GM21576 (cell line): Measurements from ENCODE around the gene AEBP2.
"Not testable (repeated sequence)": the region's sequence is repeated elsewhere in the genome, so short reads cannot be mapped to it uniquely, and the experiment has no call there.

ENCODE experiments used
- ATAC-seq: cut with Tn5 transposase; IDR thresholded peaks from one replicate; pipeline ENCODE4 v1.9.1; 2021; ENCODE audit warnings: mild to moderate bottlenecking, moderate library complexity; ENCODE audit not compliant: unreplicated experiment

Gene AEBP2

DNA sequence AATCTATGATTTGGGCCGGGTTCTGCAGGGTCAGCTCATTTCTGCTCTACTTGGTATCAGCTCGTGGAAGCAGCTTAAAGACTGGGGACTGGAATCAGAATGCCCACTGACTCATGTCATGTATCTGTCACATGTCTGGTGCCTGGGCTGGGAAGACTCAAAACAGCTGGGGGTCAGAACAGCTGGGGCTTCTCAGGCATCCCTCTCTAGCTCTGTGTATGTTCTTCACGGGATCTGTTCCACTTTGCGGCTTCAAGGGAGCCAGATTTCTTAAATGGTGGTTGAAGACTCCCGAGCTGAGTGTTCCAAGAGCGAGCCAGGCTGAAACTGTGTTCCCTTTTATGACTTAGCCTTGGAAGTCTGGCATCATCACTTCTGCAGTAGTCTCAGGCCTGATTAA, 11.9 kb downstream of the AEBP2 start:
- no peak for ATAC-seq

DNA sequence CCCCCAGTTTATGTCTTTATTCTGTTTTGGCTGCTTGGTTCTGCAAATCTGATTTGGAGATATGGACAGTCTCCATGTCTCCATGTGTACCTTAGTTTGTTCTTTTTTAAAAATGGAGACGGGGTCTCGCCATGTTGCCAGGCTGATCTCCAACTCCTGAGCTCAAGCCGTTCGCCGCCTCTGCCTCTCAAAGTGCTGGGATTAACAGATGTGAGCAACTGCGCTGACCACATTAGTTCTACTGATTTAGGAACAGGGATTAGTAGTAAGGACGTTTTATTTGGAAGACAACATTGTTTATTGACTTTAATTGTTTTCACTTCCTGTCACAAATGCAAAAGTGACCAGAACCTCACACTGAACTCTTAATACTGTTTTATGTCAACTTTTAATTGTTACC, 14.7 kb downstream of the AEBP2 start:
- ATAC-seq, result no peak

DNA sequence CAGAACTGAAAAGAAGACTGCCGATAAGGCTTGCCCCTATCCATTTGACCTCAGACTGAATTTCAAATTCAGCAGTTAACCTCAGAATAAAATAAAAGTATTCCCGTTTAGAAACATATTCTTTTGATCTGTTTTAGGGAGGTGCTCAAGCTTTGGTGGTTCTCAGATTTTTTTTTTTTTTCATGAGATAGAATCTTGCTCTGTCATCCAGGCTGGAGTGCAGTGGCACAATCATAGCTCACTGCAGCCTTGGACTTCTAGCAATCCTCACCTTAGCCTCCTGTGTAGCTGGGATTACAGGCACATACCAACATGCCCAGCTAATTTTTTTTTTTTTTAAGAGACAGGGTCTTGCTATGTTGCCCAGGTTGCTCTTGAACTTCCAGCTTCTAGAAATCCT, 15.5 kb downstream of the AEBP2 start:
- ATAC-seq, result no peak

DNA sequence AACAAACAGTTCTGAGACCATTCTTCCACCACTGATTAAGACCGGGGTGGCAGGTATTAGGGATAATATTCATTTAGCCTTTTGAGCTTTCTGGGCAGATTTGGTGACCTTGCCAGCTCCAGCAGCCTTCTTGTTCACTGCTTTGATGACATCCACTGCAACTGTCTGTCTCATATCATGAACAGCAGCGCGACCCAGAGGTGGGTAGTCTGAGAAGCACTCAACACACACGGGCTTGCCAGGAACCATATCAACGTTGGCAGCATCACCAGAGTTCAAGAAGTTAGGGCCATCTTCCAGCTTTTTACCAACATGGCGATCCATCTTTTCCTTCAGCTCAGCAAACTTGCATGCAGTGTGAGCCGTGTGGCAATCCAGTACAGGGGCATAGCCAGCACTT, 16.9 kb downstream of the AEBP2 start:
- ATAC-seq, result no peak

DNA sequence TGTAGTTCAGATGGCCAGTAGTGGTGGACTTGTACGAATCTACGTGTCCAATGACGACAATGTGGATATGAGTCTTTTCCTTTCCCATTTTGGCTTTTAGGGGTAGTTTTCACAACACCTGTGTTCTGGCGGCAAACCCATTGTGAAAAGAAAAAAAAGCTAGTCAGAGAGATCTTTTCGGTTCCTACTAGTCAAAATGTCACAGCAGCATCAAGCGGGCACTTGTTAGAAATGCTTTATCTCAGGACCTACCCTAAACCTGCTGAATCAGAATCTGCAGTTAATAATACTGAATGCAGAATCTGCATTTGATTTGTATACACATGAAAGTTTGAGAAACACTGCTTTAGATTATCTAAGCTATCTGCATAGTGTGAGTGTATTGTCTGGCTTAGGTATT, 18.3 kb downstream of the AEBP2 start:
- no peak for ATAC-seq

DNA sequence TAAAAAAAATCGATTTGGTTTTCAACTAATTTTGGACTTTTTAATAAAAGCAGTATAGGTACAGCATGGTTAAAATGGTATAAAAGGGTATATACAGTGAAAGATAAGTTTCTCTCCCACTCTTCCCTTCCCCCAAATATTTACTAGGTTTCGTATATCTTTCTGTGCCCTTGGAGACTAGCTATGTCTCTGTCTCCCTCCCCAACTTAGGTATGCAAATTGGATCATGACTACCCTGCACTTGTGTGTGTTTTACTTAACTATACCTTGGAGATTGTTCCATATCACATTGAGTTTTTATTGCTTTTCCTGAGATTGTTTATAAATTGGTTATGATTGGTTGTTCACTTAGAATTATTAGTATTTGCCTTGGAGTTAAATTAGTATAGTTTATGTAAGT, 19.4 kb downstream of the AEBP2 start:
- no peak for ATAC-seq

DNA sequence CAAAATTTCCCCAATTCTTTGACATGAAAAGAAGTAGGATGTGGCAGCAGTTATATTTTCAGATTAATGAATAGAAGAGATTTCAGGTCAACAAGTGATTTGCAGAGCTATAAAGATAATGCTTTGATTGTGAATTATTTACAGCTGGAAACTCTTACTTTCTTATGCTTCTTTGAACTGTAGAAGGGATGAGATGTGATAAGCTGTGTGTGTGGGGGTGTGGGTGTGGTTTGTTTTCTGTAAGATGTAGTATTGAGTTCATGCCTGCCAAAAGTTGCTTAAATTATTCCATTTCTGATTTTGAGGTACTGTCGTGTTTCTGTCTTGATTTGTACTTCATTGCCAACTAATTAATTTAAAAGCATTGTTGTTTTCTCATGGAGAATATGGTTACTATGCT, 22.7 kb downstream of the AEBP2 start:
- no peak for ATAC-seq

DNA sequence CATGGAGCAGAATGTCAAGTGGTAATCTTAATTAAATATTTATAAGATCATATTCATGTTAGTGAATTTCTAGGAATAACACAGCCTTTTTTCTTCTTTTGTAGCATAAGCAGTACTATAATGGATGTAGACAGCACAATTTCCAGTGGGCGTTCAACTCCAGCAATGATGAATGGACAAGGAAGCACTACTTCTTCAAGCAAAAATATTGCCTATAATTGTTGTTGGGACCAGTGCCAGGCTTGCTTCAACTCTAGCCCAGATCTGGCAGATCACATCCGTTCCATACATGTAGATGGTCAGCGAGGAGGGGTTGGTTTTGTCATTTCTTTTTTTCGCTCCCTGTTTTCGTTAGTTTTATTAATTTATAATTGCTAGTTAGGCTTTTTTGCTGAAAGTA, 23.1 kb downstream of the AEBP2 start:
- ATAC-seq, result no peak

DNA sequence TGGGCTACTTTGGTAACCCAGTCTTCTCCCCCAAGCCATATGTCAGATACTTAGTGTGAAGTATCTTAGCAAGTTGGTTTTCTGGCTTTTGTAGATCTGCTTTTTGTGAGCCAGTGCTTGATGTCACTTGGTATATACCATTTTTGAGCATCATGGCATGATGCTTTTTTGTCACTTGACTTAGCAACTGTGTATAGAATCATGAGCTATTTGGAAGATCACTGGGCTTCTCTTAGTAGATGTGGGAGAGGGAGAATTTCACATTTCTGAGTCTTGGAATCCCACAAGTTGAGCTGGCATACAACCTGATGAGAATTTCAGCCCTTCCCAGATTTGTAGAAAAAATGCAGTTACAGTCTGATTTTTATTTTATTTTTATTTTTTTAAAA, 24.9 kb downstream of the AEBP2 start:
- no peak for ATAC-seq

DNA sequence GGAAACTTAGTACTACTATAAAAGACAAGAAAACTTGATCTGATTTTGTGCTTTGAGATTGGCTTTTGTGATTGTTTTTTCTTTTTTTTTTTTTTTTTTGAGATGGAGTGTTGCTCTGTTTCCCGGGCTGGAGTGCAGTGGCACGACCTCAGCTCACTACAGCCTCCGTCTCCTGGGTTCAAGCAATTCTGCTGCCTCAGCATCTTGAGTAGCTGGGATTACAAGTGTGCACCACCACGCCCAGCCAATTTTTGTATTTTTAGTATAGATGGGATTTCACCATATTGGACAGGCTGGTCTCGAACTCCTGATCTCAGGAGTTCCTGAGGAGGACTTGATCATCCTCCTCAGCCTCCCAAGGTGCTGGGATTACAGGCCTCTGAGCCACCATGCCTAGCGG, 26.4 kb downstream of the AEBP2 start:
- ATAC-seq, result no peak

DNA sequence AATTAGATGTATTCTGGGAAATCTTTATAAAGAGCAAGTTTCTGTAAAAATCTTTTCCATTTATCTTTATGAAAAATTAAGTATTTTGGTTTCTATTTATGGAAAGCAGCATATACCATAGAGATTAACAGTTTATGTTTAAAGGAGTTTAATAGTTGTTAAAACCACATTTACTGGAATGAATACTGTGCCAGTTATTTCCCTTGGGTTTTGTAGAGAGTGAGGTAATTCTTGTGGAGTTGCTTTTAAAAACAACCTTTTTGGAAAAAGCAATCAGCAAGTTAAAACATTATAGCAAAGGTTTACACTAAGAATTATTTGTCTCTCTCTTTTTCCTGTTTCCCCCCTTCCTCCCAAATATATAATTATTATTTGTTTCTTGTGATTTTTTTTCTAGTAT, 34.9 kb downstream of the AEBP2 start:
- no peak for ATAC-seq

DNA sequence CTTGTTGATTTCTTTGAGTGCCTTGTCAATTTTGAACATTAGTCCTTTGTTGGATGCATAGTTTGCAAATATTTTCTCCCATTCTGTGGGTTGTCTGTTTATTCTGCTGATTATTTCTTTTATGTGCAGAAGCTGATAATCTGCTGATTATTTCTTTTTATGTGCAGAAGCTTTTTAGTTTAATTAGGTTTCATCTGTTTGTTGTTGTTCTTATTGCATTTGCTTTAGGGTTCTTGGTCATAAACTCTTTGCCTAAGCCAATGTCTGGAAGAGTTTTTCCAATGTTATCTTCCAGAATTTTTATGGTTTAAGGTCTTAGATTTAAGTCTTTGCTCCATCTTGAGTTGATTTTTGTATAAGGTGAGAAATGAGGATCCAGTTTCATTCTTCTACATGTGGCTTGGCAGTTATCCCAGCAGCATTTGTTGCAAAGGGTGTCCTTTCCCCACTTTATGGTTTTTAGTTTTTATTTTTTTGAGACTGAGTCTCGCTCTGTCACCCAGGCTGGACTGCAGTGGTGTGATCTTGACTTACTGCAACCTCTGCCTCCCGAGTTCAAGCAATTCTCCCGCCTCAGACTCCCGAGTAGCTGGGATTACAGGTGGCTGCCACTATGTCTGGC, 36.7 kb downstream of the AEBP2 start:
- not testable (repeated sequence) for ATAC-seq

DNA sequence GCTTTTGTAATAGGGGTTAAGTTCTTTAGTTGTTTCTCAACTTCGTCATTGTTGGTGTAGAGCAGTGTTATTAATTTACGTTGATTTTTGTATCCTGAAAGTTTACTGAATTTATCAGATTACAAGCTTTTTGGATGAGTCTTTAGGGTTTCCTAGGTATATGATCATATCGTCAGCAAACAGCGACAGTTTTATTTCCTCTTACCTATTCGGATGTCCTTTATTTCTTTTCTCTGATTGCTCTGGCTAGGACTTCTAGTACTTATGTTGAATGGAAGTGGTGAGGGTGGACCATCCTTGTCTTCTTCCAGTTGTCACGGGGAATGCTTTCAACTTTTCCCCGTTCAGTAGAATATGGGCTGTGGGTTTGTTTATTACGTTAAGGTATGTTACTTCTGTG, 37.8 kb downstream of the AEBP2 start:
- ATAC-seq, result no peak

DNA sequence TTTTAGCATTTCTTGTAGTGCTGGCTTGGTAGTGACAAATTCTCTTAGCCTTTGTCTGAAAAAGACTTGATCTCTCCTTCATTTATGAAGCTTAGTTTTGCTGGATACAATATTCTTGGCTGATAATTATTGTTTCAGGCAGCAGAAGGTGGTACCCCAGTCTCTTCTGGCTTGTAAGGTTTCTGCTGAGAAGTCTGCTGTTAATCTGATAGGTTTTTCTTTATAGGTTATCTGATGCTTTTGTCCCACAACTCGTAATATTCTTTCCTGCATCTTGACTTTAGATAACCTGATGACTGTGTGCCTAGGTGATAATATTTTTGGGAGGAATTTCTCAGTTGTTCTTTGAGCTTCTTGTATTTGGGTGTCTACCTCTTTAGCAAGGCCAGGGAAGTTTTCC, 41.2 kb downstream of the AEBP2 start:
- no peak for ATAC-seq

DNA sequence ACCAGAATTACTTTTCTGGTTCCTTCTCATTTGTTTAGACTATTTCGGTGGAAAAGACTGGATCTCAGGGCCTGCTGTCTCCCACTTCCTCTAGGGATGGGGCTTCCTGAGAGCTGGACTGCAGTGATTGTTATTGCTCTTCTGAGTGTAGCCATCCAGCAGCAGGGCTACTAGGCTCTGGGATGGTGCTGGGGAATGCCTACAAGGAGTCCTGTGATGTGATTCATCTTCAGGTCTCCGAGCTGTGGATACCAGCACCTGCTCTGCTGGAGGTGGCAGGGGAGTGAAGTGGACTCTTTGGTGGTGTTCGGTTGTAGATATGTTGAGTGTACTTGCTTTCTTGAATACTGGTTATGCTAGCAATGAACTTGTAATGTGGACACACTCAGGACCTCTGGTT, 42.7 kb downstream of the AEBP2 start:
- ATAC-seq, result no peak

DNA sequence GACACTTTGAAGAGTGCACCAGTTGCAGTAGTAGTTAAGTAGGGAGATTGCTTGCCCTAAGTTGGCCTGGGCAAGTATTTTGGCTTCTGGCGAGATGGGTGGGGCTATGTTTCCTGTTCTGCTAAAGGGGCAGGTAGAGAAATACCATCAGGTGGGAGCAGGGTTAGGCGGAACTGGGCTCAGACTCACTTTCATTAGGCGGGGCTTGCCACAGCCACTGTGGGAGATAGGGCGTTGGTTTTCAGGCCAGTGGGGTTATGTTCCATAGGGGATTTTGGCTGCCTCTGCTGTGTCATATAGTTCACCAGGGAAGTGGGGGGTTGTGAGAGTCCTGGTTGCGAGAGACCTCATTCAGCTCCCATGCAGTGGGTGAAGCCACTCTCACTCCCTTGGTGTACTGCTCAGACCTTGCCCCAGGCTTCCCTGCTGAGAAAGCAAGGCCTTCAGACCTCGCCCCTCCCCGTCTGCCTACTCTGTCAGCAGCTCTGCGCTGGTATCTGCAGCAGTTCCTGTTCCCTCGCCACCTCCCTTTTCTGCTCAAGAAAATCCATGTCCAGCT, 43.3 kb downstream of the AEBP2 start:
- peak; percentile 83 for ATAC-seq

DNA sequence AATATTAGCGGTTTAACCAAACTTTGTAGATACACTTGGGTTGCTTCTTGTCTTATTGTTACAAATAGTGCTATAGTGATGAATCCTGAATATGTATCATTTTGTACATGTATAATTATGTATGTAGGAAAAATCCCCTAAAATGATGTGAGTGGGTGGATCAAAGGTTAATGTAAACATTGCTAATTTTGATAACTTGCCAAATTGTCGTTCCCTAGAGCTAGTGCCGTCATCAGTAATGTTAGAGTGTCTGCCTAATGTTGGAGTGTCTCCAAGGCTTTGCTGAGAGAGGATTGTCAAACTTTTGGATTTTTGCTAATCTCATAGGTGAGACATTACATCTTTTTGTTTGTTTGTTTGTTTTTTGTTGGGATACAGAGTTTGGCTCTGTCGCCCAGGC, 44.4 kb downstream of the AEBP2 start:
- no peak for ATAC-seq

DNA sequence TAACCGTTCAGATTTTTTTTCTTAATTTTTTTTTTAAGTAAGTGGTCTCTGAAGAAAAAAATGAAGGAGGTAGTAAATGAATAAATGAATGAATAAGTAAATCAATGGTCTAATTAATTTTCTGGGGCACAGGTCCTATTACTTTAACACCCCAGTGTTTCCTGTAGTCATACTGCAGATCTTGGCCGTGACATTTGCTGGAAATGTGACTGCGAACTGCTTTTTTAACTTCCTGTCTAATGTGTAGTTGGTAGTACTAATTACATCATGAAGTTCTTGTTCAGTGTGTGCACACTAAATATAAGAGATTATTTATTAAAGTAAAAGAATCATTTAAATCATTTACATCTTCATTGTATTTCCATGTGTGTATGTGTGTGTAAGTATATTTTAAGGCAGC, 45.4 kb downstream of the AEBP2 start:
- ATAC-seq, result no peak

DNA sequence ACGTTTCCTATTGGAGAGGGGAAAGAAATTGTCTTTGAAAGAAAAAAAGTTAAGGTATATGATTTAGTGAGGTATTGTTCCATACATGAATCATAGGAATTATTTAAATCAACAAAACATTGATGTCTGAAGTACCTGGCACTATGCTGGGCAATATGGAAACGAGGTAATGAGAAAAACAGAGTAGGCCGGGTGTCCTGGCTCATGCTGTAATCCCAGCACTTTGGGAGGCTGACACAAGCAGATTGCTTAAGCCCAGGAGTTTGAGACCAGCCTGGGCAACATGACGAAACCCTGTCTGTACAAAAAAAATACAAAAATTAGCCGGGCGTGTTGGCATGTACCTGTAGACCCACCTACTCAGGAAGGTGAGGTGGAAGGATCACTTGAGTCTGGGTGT, 45.9 kb downstream of the AEBP2 start:
- no peak for ATAC-seq

DNA sequence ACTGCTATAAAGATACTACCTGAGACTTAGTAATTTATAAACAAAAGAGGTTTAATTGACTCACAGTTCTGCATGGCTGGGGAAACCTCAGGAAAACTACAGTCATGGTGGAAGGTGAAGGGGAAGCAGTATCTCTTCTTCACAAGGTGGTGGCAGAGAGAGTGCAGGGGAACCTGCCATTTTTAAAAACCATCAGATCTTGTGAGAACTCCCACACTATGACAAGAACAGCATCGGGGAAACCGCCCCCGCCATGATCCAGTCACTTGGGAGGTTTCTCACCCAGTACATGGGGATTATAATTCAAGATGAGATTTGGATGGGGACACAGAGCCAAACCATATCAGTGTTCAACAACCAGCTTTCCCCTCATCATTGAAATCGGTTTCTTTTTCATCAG, 49.9 kb downstream of the AEBP2 start:
- no peak for ATAC-seq

DNA sequence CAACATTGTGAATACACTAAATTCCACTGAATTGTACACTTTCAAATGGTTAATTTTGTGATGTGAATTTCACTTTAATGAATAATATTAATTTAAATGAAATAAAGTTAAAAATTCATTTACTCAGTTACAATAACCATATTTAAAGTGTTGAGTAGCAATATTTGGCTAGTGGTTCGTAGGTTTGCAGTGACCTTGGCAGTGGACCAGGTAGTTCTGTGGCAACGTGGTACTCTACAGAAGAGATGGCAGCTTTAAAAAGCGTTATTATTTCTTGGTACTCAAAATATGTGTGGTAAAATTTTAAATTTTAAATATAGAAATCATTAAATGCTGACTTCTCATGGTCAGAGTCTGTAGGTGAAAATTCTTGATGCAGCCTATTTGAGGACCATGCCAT, 51.6 kb downstream of the AEBP2 start:
- no peak for ATAC-seq

DNA sequence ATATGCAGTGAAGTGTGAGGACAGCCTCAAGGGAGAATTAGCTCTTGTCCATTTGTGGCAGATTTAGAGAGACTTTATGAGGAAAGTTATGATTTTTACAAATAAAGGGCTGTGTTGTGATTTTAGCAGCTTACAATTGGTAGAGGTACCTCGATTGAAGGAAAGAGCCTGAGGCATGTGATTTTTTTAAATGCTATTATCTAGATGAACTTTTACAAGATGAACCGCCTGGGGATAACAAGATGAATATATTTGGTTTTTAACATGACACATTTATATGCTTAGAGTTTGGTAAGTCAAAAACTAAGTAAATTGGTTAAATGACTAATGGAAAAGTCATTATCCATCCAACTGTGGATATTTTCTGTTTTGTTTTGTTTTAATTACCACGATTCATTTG, 52.6 kb downstream of the AEBP2 start:
- no peak for ATAC-seq

DNA sequence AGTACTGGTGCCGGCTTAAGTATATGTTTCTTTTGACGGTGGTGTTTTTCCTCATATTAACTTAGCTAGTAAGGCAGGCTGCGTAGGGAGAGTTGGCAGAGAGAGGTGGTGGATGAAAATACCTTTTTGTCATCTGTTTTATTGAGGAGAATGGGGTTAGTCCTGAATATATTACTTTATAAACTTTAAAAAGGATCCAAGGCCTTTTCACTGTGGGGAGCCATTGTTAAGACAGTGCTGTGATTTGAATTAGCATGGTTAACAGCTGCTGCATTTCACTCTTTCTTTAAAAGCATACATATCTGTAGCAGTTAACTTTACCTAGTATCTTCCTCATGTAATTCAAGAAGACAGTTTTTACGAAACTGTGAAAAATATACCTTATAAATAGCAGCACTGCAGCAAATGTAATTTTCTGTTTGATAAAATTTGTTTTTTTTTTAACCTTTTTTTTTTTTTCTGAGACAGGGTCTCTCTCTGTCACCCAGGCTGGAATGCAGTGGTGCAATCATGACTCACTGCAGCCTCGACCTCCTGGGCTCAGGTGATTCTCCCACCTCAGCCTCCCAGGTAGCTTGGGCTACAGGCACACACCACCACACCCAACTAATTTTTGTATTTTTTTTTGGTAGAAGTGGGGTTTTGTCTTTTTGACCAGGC, 57.1 kb downstream of the AEBP2 start:
- no peak for ATAC-seq
